Hepatocyte (in vitro differentiated cells): ENCODE data around the gene CD74. TPM values are rescaled to one million over a fixed set of nuclear protein-coding genes. Genes with fewer than 3 reads are reported as not detected.
A peak's percentile ranks its signal among the peaks of the same experiment; 100 is the strongest.

Experiments used
- DNase-seq: peaks from one replicate; pipeline ENCODE4 v3.0.0-alpha.2; 2016; ENCODE audit warnings: low spot score
- H2AFZ ChIP-seq: fragments of 200-600 bp; sonication (generic); 2 replicates; pipeline ENCODE4 v1.6.0; 2016; ENCODE audit warnings: antibody characterized with exemption, mild to moderate bottlenecking
- H3K27ac ChIP-seq: fragments of 200-600 bp; sonication (generic); 2 replicates; pipeline ENCODE4 v1.5.1; 2016; ENCODE audit warnings: mild to moderate bottlenecking
- H3K27me3 ChIP-seq: fragments of 200-600 bp; sonication (generic); 2 replicates; pipeline ENCODE4 v1.6.1; 2016
- H3K36me3 ChIP-seq: fragments of 200-600 bp; sonication (generic); replicated peaks from 2 replicates; pipeline ENCODE4 v1.5.1; 2016; ENCODE audit warnings: low read depth; ENCODE audit not compliant: insufficient read depth
- H3K4me1 ChIP-seq: fragments of 200-600 bp; sonication (generic); 2 replicates; pipeline ENCODE4 v1.5.1; 2016; ENCODE audit warnings: mild to moderate bottlenecking, moderate library complexity; ENCODE audit not compliant: insufficient read depth
- H3K4me2 ChIP-seq: fragments of 200-600 bp; sonication (generic); 2 replicates; pipeline ENCODE4 v1.6.0; 2016
- H3K4me3 ChIP-seq: fragments of 200-600 bp; sonication (generic); 2 replicates; pipeline ENCODE4 v1.5.1; 2016; ENCODE audit warnings: mild to moderate bottlenecking
- H3K79me2 ChIP-seq: fragments of 200-600 bp; sonication (generic); 2 replicates; pipeline ENCODE4 v1.6.0; 2017; ENCODE audit warnings: mild to moderate bottlenecking
- H3K9me2 ChIP-seq: fragments of 200-600 bp; sonication (generic); replicated peaks from 2 replicates; pipeline ENCODE4 v1.6.0; 2017; ENCODE audit warnings: mild to moderate bottlenecking; ENCODE audit not compliant: insufficient read depth
- H3K9me3 ChIP-seq: fragments of 200-600 bp; sonication (generic); 2 replicates; pipeline ENCODE4 v1.5.1; 2016; ENCODE audit warnings: low read depth, mild to moderate bottlenecking
- H4K20me1 ChIP-seq: fragments of 200-600 bp; sonication (generic); 2 replicates; pipeline ENCODE4 v1.6.0; 2016; ENCODE audit warnings: mild to moderate bottlenecking; ENCODE audit not compliant: insufficient read depth, poor library complexity, severe bottlenecking
- EZH2 ChIP-seq: fragments of 200-600 bp; sonication (generic); IDR thresholded peaks from 2 replicates; pipeline ENCODE4 v1.6.1; 2016; ENCODE audit warnings: antibody characterized with exemption, mild to moderate bottlenecking, borderline replicate concordance
- EZH2phosphoT487 ChIP-seq: fragments of 200-600 bp; sonication (generic); IDR thresholded peaks from one replicate; pipeline ENCODE4 v1.6.1; 2018; ENCODE audit warnings: antibody characterized with exemption, mild to moderate bottlenecking, low read depth, moderate library complexity; ENCODE audit not compliant: unreplicated experiment, severe bottlenecking
- WGBS: methylation state at CpG from one replicate; pipeline ENCODE4 v1.1.6; 2016; ENCODE audit warnings: low lambda C conversion rate; ENCODE audit errors: missing lambda C conversion rate; 5-methylcytosine and 5-hydroxymethylcytosine counted together
- polyA plus RNA-seq: library from polyadenylated mRNA; unstranded; fragments of >200 nt; fragmentation: Nextera tagmentation; extraction: Ambion mirVana; gene quantifications from 2 replicates; pipeline ENCODE4 v1.2.1, GENCODE V29; 2016
- total RNA-seq: library from RNA; depleted of rRNA; stranded (reverse); fragments of >200 nt; gene quantifications from 2 replicates; pipeline ENCODE4 v1.2.3, GENCODE V29; 2014
- TF ChIP-seq, protein P1 (sequence below): fragments of 200-600 bp; sonication (generic); IDR thresholded peaks from 2 replicates; pipeline ENCODE4 v1.5.1; 2016; ENCODE audit warnings: antibody characterized with exemption, mild to moderate bottlenecking; ENCODE audit not compliant: poor library complexity

The CD74 gene
- total and polyA plus RNA-seq, 2 experiments from 2014 or later: 57.2 to 107 TPM

DNA sequence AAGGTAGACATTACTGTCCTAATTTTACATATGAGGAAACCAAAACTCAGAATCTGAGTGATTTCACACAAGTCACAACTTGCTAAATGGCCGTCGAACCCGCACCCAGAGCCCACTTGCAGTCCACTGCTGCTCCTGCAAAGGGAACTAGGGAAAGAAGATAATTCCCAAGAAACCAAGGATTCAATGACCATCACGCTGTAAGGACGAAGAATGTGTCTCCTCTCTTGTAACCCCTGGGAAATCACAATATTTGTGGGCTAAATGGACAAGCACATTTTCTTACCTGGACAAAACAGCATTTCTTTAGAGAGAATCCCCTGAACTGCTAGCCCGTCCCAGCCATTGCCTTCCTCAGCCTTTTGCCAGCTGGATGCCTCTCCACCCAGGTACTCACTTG, 34.5 kb upstream of the CD74 start:
- Histone ChIP-seq H3K79me2 (peaks cover 34% of the 10 kb centered on the region), H3K4me3 (no peak overlapping the region)
- WGBS: 96% methylated on average over 6 of the region's 6 CpGs

DNA sequence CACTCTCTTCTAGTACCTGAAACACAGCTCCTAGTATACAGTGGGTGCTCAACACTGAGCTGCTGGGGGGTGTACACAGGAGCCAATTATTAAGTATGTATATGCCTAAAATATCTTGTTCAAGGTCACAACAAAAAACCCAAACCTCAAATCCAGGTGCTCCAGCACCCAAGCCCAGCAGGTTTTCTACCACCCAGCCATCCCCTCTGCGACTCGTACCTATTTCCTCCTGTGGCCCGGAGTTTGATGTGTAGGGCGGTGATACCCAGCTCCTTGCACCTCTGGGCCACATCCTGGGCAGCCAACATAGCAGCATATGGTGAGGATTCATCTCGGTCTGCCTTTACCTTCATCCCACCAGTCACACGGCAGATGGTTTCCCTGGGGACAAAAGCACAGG, 33.9 kb upstream of the CD74 start:
- H2AFZ ChIP-seq: no peak overlapping the region
- no peaks in the 10 kb centered on the region for H3K27me3 ChIP-seq
- H3K4me1 ChIP-seq: peaks cover 6% of the 10 kb centered on the region
- no peaks in the 10 kb centered on the region for H3K9me3 ChIP-seq
- DNase-seq: no peak
- H4K20me1 ChIP-seq: peaks cover 44% of the 10 kb centered on the region
- WGBS: 95% methylated on average over 6 of the region's 6 CpGs
- H3K27ac ChIP-seq: no peak overlapping the region
- no peaks in the 10 kb centered on the region for H3K9me2 ChIP-seq
- H3K4me3 ChIP-seq: no peak overlapping the region
- no peak for TF ChIP-seq EZH2phosphoT487
- no peak overlapping the region for H3K4me2 ChIP-seq
- H3K79me2 ChIP-seq: peaks cover 34% of the 10 kb centered on the region
- no peaks in the 10 kb centered on the region for H3K36me3 ChIP-seq

More for the DNA sequence above, 34.5 kb upstream of the CD74 start:
- Histone ChIP-seq H3K36me3 (no peaks in the 10 kb centered on the region), H3K27me3 (no peaks in the 10 kb centered on the region), H3K4me1 (peaks cover 6% of the 10 kb centered on the region), H3K9me3 (no peaks in the 10 kb centered on the region), H3K4me2 (peak overlapping the region; percentile 85), H3K27ac (no peak overlapping the region), H3K9me2 (no peaks in the 10 kb centered on the region), H4K20me1 (peaks cover 44% of the 10 kb centered on the region), H2AFZ (no peak overlapping the region)
- no peak for DNase-seq
- TF ChIP-seq EZH2 (no peak), EZH2phosphoT487 (no peak)
- TF ChIP-seq, protein P1, sequence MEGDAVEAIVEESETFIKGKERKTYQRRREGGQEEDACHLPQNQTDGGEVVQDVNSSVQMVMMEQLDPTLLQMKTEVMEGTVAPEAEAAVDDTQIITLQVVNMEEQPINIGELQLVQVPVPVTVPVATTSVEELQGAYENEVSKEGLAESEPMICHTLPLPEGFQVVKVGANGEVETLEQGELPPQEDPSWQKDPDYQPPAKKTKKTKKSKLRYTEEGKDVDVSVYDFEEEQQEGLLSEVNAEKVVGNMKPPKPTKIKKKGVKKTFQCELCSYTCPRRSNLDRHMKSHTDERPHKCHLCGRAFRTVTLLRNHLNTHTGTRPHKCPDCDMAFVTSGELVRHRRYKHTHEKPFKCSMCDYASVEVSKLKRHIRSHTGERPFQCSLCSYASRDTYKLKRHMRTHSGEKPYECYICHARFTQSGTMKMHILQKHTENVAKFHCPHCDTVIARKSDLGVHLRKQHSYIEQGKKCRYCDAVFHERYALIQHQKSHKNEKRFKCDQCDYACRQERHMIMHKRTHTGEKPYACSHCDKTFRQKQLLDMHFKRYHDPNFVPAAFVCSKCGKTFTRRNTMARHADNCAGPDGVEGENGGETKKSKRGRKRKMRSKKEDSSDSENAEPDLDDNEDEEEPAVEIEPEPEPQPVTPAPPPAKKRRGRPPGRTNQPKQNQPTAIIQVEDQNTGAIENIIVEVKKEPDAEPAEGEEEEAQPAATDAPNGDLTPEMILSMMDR: no peak

DNA sequence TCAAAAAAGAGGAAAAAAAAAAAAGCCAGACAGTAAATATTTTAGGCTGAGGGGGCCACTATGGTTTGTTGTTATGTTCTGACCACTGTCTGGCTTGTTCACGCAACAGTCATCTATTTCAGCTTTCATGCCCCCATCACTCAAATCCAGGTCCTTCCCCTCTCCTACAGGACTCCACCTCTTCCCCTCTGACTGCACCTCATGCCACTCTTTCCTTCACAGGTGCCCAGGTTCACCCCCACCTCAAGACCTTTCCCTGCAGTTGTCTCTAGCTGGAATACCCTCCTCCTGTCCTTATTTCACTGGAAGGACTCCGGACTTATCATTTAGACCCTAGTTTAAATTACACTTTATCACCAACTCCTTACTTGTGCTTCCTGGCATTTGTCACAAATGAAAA, 33.4 kb upstream of the CD74 start:
- TF ChIP-seq, protein P1: no peak
- no peak for TF ChIP-seq EZH2phosphoT487
- no peaks in the 10 kb centered on the region for H3K9me3 ChIP-seq
- H3K79me2 ChIP-seq: peaks cover 34% of the 10 kb centered on the region
- H3K36me3 ChIP-seq: no peaks in the 10 kb centered on the region
- H3K27ac ChIP-seq: no peak overlapping the region
- no peaks in the 10 kb centered on the region for H3K27me3 ChIP-seq
- H3K4me2 ChIP-seq: no peak overlapping the region
- H3K4me3 ChIP-seq: no peak overlapping the region
- peaks cover 6% of the 10 kb centered on the region for H3K4me1 ChIP-seq
- WGBS: 96% methylated on average over 2 of the region's 2 CpGs
- no peak for DNase-seq
- H4K20me1 ChIP-seq: peaks cover 44% of the 10 kb centered on the region
- no peaks in the 10 kb centered on the region for H3K9me2 ChIP-seq
- H2AFZ ChIP-seq: no peak overlapping the region

DNA sequence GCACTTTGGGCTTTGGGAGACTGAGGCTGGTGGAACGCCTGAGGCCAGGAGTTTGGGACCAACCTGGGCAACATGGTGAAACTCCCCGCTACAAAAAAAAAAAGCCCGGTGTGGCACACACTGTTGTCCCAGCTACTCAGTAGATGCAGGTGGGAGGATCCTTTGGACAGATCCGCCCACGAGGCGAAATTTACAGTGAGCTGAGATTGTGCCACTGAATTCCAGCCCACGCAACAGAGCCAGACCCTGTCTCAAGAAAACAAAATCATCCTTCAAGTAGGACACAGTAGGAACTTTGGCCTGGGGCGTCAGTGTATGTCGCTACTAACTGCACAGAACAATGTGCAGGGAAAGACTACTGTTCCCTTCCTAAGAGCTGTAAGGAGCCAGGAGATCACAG, 32.1 kb upstream of the CD74 start:
- Histone ChIP-seq H3K27ac (no peak overlapping the region), H4K20me1 (peaks cover 44% of the 10 kb centered on the region), H3K4me1 (peaks cover 6% of the 10 kb centered on the region), H3K4me2 (no peak overlapping the region), H3K9me2 (no peaks in the 10 kb centered on the region), H3K36me3 (no peaks in the 10 kb centered on the region), H3K79me2 (peaks cover 34% of the 10 kb centered on the region), H3K27me3 (no peaks in the 10 kb centered on the region), H3K4me3 (no peak overlapping the region), H2AFZ (no peak overlapping the region), H3K9me3 (no peaks in the 10 kb centered on the region)
- 92% methylated on average over 9 of the region's 9 CpGs for WGBS
- DNase-seq: no peak
- TF ChIP-seq, protein P1: no peak
- TF ChIP-seq EZH2 (no peak), EZH2phosphoT487 (no peak)
